ENCODE data around the gene HTRA2.
A peak's percentile ranks its signal among the peaks of the same experiment; 100 is the strongest.

- TF ChIP-seq CTCF (IDR thresholded peaks at IDR 0.05) (no peak), POLR2AphosphoS5 (IDR thresholded peaks at IDR 0.05) (peak in 1 of 2 donors; percentile 11), EP300 (IDR thresholded peaks at IDR 0.05) (no peak), POLR2A (IDR thresholded peaks at IDR 0.05) (peak in 1 of 4 donors; percentile 12)
Observed at GRCh38 chr2:74530239-74531187, 780 bp downstream of the HTRA2 start.
